HG03575 (cell line): ENCODE measurements around the gene TLR9.

Experiments
- ATAC-seq: cut with Tn5 transposase; IDR thresholded peaks from one replicate; pipeline ENCODE4 v1.9.1; 2021; ENCODE audit not compliant: unreplicated experiment, insufficient number of reproducible peaks, low FRiP score; ENCODE audit errors: extremely low read depth

Gene TLR9

GRCh38 chr3:52233968-52234367, 8.5 kb upstream of the TLR9 start:
- no peak for ATAC-seq

- no peak for ATAC-seq
Measured at GRCh38 chr3:52233108-52233591, 7.7 kb upstream of the TLR9 start.

- no peak for ATAC-seq
Measured at GRCh38 chr3:52232279-52233107, 7.0 kb upstream of the TLR9 start.

- ATAC-seq, result no peak
Measured at GRCh38 chr3:52231502-52232278, 6.2 kb upstream of the TLR9 start.

GRCh38 chr3:52230889-52231499, 5.5 kb upstream of the TLR9 start:
- no peak for ATAC-seq

GRCh38 chr3:52230461-52230860, 5.0 kb upstream of the TLR9 start:
- ATAC-seq, result no peak

GRCh38 chr3:52229656-52230055, 4.2 kb upstream of the TLR9 start:
- no peak for ATAC-seq

- ATAC-seq, result no peak
Measured at GRCh38 chr3:52228751-52229291, 3.4 kb upstream of the TLR9 start.

- no peak for ATAC-seq
Measured at GRCh38 chr3:52228266-52228665, 2.8 kb upstream of the TLR9 start.

GRCh38 chr3:52227766-52228165, 2.3 kb upstream of the TLR9 start:
- ATAC-seq, result no peak

GRCh38 chr3:52227117-52227516, 1.7 kb upstream of the TLR9 start:
- ATAC-seq, result no peak

GRCh38 chr3:52226229-52226817, 878 bp upstream of the TLR9 start:
- ATAC-seq, result no peak

GRCh38 chr3:52223449-52224408, 1.7 kb downstream of the TLR9 start:
- ATAC-seq, result no peak

- no peak for ATAC-seq
Measured at GRCh38 chr3:52222319-52223221, 2.9 kb downstream of the TLR9 start.

- ATAC-seq, result no peak
Measured at GRCh38 chr3:52221563-52222318, 3.7 kb downstream of the TLR9 start.

- no peak for ATAC-seq
Measured at GRCh38 chr3:52221141-52221562, 4.3 kb downstream of the TLR9 start.
